DOHH2 (cell line): ENCODE measurements around the gene BMERB1.

Source experiments
- H3F3A ChIP-seq: fragments of 200-600 bp; sonication (generic), shearing (Covaris generic); 2 replicates; pipeline ENCODE4 v1.6.0; 2016; ENCODE audit warnings: antibody characterized with exemption, mild to moderate bottlenecking; ENCODE audit not compliant: control insufficient read depth, insufficient read depth
- H3K27ac ChIP-seq: fragments of 200-600 bp; sonication (generic); 2 replicates; pipeline ENCODE4 v1.5.1; 2014; ENCODE audit warnings: low read depth, mild to moderate bottlenecking, low read length, moderate library complexity
- H3K27me3 ChIP-seq: fragments of 200-600 bp; sonication (generic); 2 replicates; pipeline ENCODE4 v1.6.1; 2014; ENCODE audit warnings: mild to moderate bottlenecking, low read length, mixed read lengths; ENCODE audit not compliant: control insufficient read depth
- H3K36me3 ChIP-seq: fragments of 200-600 bp; sonication (generic); 2 replicates; pipeline ENCODE4 v1.6.1; 2014; ENCODE audit warnings: mild to moderate bottlenecking, low read length, moderate library complexity, mixed read lengths; ENCODE audit not compliant: control insufficient read depth
- H3K4me1 ChIP-seq: fragments of 200-600 bp; sonication (generic); 2 replicates; pipeline ENCODE4 v1.6.1; 2014; ENCODE audit warnings: mild to moderate bottlenecking, low read length, mixed read lengths; ENCODE audit not compliant: control insufficient read depth
- H3K4me2 ChIP-seq: fragments of 200-600 bp; sonication (generic); 2 replicates; pipeline ENCODE4 v1.6.0; 2014; ENCODE audit warnings: mild to moderate bottlenecking, low read length, moderate library complexity
- H3K4me3 ChIP-seq: fragments of 200-600 bp; sonication (generic); 2 replicates; pipeline ENCODE4 v1.5.1; 2014; ENCODE audit warnings: mild to moderate bottlenecking, low read length, mixed read lengths
- H3K79me2 ChIP-seq: fragments of 200-600 bp; sonication (generic); 2 replicates; pipeline ENCODE4 v1.6.1; 2014; ENCODE audit warnings: mild to moderate bottlenecking, low read length, mixed read lengths; ENCODE audit not compliant: control insufficient read depth
- H3K9me2 ChIP-seq: fragments of 200-600 bp; sonication (generic); replicated peaks from 2 replicates; pipeline ENCODE4 v1.6.1; 2014; ENCODE audit warnings: mild to moderate bottlenecking, low read length, mixed read lengths; ENCODE audit not compliant: control insufficient read depth
- H3K9me3 ChIP-seq: fragments of 200-600 bp; sonication (generic); 2 replicates; pipeline ENCODE4 v1.6.1; 2014; ENCODE audit warnings: antibody characterized with exemption, low read length, mixed read lengths; ENCODE audit not compliant: control insufficient read depth, insufficient read depth
- H4K20me1 ChIP-seq: fragments of 200-600 bp; sonication (generic); 2 replicates; pipeline ENCODE4 v1.6.0; 2014; ENCODE audit warnings: low read depth, mild to moderate bottlenecking, antibody characterized with exemption, low read length, moderate library complexity; ENCODE audit not compliant: control insufficient read depth, insufficient read depth
- EZH2phosphoT487 ChIP-seq: fragments of 200-600 bp; sonication (generic); IDR thresholded peaks from 2 replicates; pipeline ENCODE4 v1.6.1; 2017; ENCODE audit warnings: borderline replicate concordance, mild to moderate bottlenecking, antibody characterized with exemption, low read length, moderate library complexity, mixed read lengths
- TF ChIP-seq, protein P1 (sequence below): fragments of 200-600 bp; sonication (generic); IDR thresholded peaks from one replicate; pipeline ENCODE4 v1.5.1; 2014; ENCODE audit warnings: antibody characterized with exemption, mild to moderate bottlenecking, low read depth, low read length; ENCODE audit not compliant: poor library complexity, severe bottlenecking

BMERB1 gene

DNA sequence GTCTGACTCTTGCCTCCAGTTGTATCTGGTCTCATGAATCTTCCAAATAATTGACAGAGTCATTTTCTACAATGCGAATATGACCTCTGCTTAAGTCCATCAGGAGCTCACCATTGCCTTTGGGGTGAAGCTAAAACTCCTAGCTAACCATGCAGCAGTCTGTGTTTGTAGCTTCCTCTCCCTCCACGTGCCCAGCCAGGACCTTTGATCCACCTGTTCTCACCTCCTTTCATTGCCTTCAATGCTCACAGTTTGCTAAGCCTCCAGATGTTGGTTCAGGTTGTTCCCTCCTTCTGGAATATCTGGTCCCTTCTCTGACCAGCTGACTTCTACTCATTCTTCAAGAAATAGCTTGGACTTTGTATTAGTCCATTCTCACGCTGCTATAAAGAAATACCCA lies 23.0 kb downstream of the BMERB1 start:
- Histone ChIP-seq H3K9me3 (no peaks in the 10 kb centered on the region), H3K9me2 (no peaks in the 10 kb centered on the region), H3F3A (no peaks in the 10 kb centered on the region), H3K27me3 (peaks cover 16% of the 10 kb centered on the region), H3K4me1 (no peaks in the 10 kb centered on the region), H3K36me3 (no peaks in the 10 kb centered on the region), H3K4me2 (no peak overlapping the region), H3K79me2 (no peaks in the 10 kb centered on the region), H4K20me1 (no peaks in the 10 kb centered on the region), H3K27ac (no peak overlapping the region), H3K4me3 (no peak overlapping the region)
- TF ChIP-seq, protein P1, sequence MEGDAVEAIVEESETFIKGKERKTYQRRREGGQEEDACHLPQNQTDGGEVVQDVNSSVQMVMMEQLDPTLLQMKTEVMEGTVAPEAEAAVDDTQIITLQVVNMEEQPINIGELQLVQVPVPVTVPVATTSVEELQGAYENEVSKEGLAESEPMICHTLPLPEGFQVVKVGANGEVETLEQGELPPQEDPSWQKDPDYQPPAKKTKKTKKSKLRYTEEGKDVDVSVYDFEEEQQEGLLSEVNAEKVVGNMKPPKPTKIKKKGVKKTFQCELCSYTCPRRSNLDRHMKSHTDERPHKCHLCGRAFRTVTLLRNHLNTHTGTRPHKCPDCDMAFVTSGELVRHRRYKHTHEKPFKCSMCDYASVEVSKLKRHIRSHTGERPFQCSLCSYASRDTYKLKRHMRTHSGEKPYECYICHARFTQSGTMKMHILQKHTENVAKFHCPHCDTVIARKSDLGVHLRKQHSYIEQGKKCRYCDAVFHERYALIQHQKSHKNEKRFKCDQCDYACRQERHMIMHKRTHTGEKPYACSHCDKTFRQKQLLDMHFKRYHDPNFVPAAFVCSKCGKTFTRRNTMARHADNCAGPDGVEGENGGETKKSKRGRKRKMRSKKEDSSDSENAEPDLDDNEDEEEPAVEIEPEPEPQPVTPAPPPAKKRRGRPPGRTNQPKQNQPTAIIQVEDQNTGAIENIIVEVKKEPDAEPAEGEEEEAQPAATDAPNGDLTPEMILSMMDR, result no peak
- no peak for TF ChIP-seq EZH2phosphoT487

DNA sequence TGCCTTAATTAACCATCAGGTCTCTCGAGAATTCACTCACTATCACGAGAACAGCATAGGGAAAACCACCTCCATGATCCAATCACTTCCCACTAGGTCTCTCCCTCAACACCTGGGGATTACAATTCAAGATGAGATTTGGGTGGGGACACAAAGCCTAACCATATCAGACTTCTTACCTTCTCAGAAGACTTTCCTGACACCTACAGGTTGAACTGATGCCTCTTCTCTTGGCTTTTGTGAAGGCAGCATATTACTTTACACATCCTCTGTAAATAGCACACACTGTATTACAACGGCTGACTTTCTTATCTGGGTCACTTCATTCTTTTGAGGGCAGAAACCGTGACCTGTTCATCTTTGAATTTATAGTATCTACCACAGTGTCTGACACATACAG lies 23.6 kb downstream of the BMERB1 start:
- no peaks in the 10 kb centered on the region for H3K9me2 ChIP-seq
- TF ChIP-seq, protein P1, result no peak
- TF ChIP-seq EZH2phosphoT487, result no peak

DNA sequence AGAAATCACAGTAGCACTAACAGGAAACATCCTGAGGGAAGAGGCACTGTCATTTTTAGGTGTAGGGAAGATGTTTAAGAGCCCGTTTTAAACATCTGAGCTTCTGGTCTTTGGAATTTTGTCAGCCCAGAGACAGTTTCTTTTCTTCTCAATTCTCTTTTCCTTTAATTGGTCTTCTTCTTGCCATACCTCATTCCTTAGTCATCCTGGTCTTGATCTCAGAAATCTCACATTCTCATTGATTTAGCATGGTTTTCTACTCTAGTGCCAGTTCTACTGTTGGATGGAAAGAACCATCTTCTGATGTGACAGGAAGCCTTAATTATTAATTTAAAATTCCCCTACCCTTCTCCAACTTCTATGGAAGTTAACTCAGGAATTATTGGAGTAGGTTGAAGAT lies 25.4 kb downstream of the BMERB1 start:
- no peaks in the 10 kb centered on the region for H4K20me1 ChIP-seq
- no peaks in the 10 kb centered on the region for H3K9me2 ChIP-seq
- H3K4me1 ChIP-seq, result no peaks in the 10 kb centered on the region
- H3K36me3 ChIP-seq, result no peaks in the 10 kb centered on the region
- no peak overlapping the region for H3K27ac ChIP-seq
- no peaks in the 10 kb centered on the region for H3K9me3 ChIP-seq
- no peaks in the 10 kb centered on the region for H3K79me2 ChIP-seq
- H3K27me3 ChIP-seq, result peaks cover 16% of the 10 kb centered on the region
- no peak overlapping the region for H3K4me2 ChIP-seq
- H3K4me3 ChIP-seq, result no peak overlapping the region
- H3F3A ChIP-seq, result no peaks in the 10 kb centered on the region
- no peak for TF ChIP-seq EZH2phosphoT487
- TF ChIP-seq, protein P1, result no peak

More for the DNA sequence above, 23.6 kb downstream of the BMERB1 start:
- Histone ChIP-seq H3K4me3 (no peak overlapping the region), H3K27ac (no peak overlapping the region), H3K36me3 (no peaks in the 10 kb centered on the region), H3K4me2 (no peak overlapping the region), H3K79me2 (no peaks in the 10 kb centered on the region), H3K4me1 (no peaks in the 10 kb centered on the region), H3F3A (no peaks in the 10 kb centered on the region), H4K20me1 (no peaks in the 10 kb centered on the region), H3K27me3 (peaks cover 16% of the 10 kb centered on the region), H3K9me3 (no peaks in the 10 kb centered on the region)

DNA sequence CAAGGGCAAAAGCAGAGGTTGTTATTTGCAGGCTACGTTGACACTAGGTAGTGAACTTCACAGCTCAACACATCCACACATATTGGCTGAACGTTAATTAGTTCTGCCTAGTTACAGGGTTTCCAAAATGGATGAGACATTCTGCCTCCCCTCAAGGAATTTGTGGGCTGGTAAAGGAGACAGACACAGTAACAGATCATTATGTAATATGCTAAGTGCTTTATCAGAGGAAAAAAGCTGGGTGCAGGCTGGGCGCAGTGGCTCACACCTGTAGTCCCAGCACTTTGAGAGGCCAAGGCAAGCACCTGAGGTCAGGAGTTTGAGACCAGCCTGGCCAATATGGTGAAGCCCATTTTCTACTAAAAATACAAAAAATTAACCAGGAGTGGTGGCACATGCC lies 26.2 kb downstream of the BMERB1 start:
- Histone ChIP-seq H4K20me1 (no peaks in the 10 kb centered on the region), H3K4me1 (no peaks in the 10 kb centered on the region)

More for the DNA sequence above, 26.2 kb downstream of the BMERB1 start:
- Histone ChIP-seq H3K4me3 (no peak overlapping the region), H3K79me2 (no peaks in the 10 kb centered on the region), H3F3A (no peaks in the 10 kb centered on the region), H3K27me3 (peaks cover 15% of the 10 kb centered on the region), H3K9me2 (no peaks in the 10 kb centered on the region), H3K36me3 (no peaks in the 10 kb centered on the region), H3K9me3 (no peaks in the 10 kb centered on the region), H3K4me2 (no peak overlapping the region), H3K27ac (no peak overlapping the region)
- TF ChIP-seq, protein P1, result no peak
- no peak for TF ChIP-seq EZH2phosphoT487
